K562 (cell line): Measurements from ENCODE around the gene NPAS2. TPM values are rescaled to one million over a fixed set of nuclear protein-coding genes. Genes with fewer than 3 reads are reported as not detected.
A peak's percentile ranks its signal among the peaks of the same experiment; 100 is the strongest.

Experiments used
- ATAC-seq: fragments of 200-7000 bp; cut with Tn5 transposase; 3 replicates; pipeline ENCODE4 v1.9.1; 2020; ENCODE audit warnings: moderate library complexity
- BruUV-seq: library from RNA; stranded (reverse); fragments of 400-500 nt; replicated peaks from 2 replicates; lab custom pipeline; 2021; lab: Mats Ljungman, UMichigan
- CTCF ChIA-PET: fragments of 300-600 bp; formaldehyde crosslinking; extraction: SDS; loops from one replicate; lab custom pipeline; 2021; ENCODE audit warnings: low intra/inter-chr PET ratio; lab: Yijun Ruan, JAX
- POLR2A ChIA-PET: fragments of 300-600, 350-650 bp; sonication (Branson Sonifier 250); formaldehyde crosslinking; extraction: SDS; loops from one replicate; lab custom pipeline; 2021; ENCODE audit warnings: antibody characterized with exemption, inconsistent platforms; lab: Yijun Ruan, JAX
- DNase-seq, 4 experiments: peaks; one replicate each; pipeline versions ENCODE4 v3.0.0 to v3.0.0-alpha.2; 2011 to 2018; ENCODE audit warnings: low spot score in 3 of 4, mixed read lengths in 3 of 4; ENCODE audit errors: extremely low read depth in 1 of 4
- FAIRE-seq: peaks from 2 replicates; lab custom pipeline; 2011; peaks lifted over from hg19 to GRCh38; lab: Jason Lieb, UNC
- H2AFZ ChIP-seq: 2 replicates; pipeline ENCODE4 v1.6.0; 2011; ENCODE audit warnings: low read depth, low read length, control low read depth, inconsistent platforms
- H3K27ac ChIP-seq: fragments of 200-600 bp; 3 replicates; pipeline ENCODE4 v1.8.0; 2011; ENCODE audit warnings: low read depth, mild to moderate bottlenecking, control low read depth, inconsistent platforms, low read length, moderate library complexity, mixed read lengths; ENCODE audit errors: extremely low read depth
- H3K27me3 ChIP-seq, 2 experiments: fragments of 300-600 bp in 1 of 2; 2 replicates in 1 of 2; 3 replicates in 1 of 2; pipeline versions ENCODE4 v1.6.0 to v1.8.0; 2011; ENCODE audit warnings: inconsistent platforms in 2 of 2, low read length in 2 of 2, mild to moderate bottlenecking in 1 of 2, mixed read lengths in 1 of 2, moderate library complexity in 1 of 2; ENCODE audit not compliant: control insufficient read depth in 2 of 2, insufficient read depth in 2 of 2
- H3K36me3 ChIP-seq: fragments of 300-600 bp; 3 replicates; pipeline ENCODE4 v1.8.0; 2011; ENCODE audit warnings: mild to moderate bottlenecking, low read length, inconsistent platforms; ENCODE audit not compliant: control insufficient read depth, insufficient read depth
- H3K4me1 ChIP-seq, 2 experiments: fragments of 200-600 bp in 1 of 2; replicated peaks in 1 of 2; 2 replicates in 1 of 2; 3 replicates in 1 of 2; pipeline versions ENCODE4 v1.5.1 to v1.8.0; 2011; ENCODE audit warnings: inconsistent platforms in 2 of 2, low read length in 2 of 2, mild to moderate bottlenecking in 1 of 2, mixed read lengths in 1 of 2, moderate library complexity in 1 of 2; ENCODE audit not compliant: control insufficient read depth in 2 of 2, insufficient read depth in 2 of 2
- H3K4me2 ChIP-seq: 2 replicates; pipeline ENCODE4 v1.6.1; 2011; ENCODE audit warnings: low read length, control low read depth, inconsistent platforms, mixed read lengths; ENCODE audit not compliant: insufficient read depth
- H3K4me3 ChIP-seq: fragments of 200-600 bp; sonication (generic), shearing (Covaris generic); 2 replicates; pipeline ENCODE4 v1.5.1; 2016; ENCODE audit warnings: control low read depth, inconsistent platforms
- H3K79me2 ChIP-seq: fragments of 200-600 bp; 3 replicates; pipeline ENCODE4 v1.8.0; 2011; ENCODE audit warnings: low read length, inconsistent platforms; ENCODE audit not compliant: control insufficient read depth, insufficient read depth
- H3K9ac ChIP-seq, 2 experiments: 2 replicates each; pipeline versions ENCODE4 v1.6.0 to v1.6.1; 2011; ENCODE audit warnings: low read depth in 2 of 2, low read length in 2 of 2, control low read depth in 1 of 2, inconsistent platforms in 1 of 2, mild to moderate bottlenecking in 1 of 2, mixed read lengths in 1 of 2; ENCODE audit not compliant: insufficient read depth in 1 of 2
- H3K9me1 ChIP-seq: one replicate; pipeline ENCODE4 v1.6.0; 2011; ENCODE audit warnings: inconsistent platforms, mild to moderate bottlenecking, low read length, moderate library complexity; ENCODE audit not compliant: control insufficient read depth, insufficient read depth
- H3K9me3 ChIP-seq: replicated peaks from 2 replicates; pipeline ENCODE4 v1.5.1; 2011; ENCODE audit warnings: low read depth, low read length, inconsistent platforms; ENCODE audit not compliant: control insufficient read depth, insufficient read depth
- H4K20me1 ChIP-seq: replicated peaks from 2 replicates; pipeline ENCODE4 v1.6.1; 2011; ENCODE audit warnings: low read length, inconsistent platforms, mixed read lengths; ENCODE audit not compliant: control insufficient read depth, insufficient read depth
- IFI16 ChIP-seq: fragments of 250-450 bp; sonication (Bioruptor Pico); IDR thresholded peaks from 2 replicates; pipeline ENCODE4 v2.1.2; 2022; ENCODE audit warnings: mild to moderate bottlenecking, inconsistent platforms
- KDM1A ChIP-seq, 2 experiments: fragments of 450-650 bp; IDR thresholded peaks; 2 replicates each; pipeline ENCODE4 v1.6.1; 2016; ENCODE audit warnings: mild to moderate bottlenecking in 2 of 2
- ZNF398 ChIP-seq: fragments of 250-450 bp; sonication (Bioruptor Pico); IDR thresholded peaks from 2 replicates; pipeline ENCODE4 v1.8.0; 2021; ENCODE audit warnings: moderate library complexity, mild to moderate bottlenecking, inconsistent platforms
- WGBS: fragments of 100-300 bp; shearing (Covaris generic); methylation state at CpG from one replicate; pipeline ENCODE4 v1.1.6; 2016; ENCODE audit warnings: low coverage, mixed read lengths; ENCODE audit not compliant: insufficient coverage; ENCODE audit errors: missing lambda C conversion rate; 5-methylcytosine and 5-hydroxymethylcytosine counted together
- in situ Hi-C: fragments of 300-500 bp; cut with MboI; formaldehyde crosslinking; loops from 4 replicates; pipeline ENCODE4 v1.15.0; 2018; ENCODE audit warnings: inconsistent platforms, mixed read lengths
- intact Hi-C: fragments of 100-400 bp; cut with micrococcal nuclease; formaldehyde crosslinking; loops from 2 replicates; pipeline ENCODE4 v1.14.2; 2022
- polyA plus RNA-seq, 8 experiments: library from polyadenylated mRNA; depleted of rRNA in 4 of 8; stranded (reverse) in 5 of 8; unstranded in 3 of 8; fragments of >200 nt; fragmentation: Nextera tagmentation in 2 of 8; fragmentation: Illumina TruSeq in 1 of 8; extraction: Ambion mirVana in 2 of 8; extraction: Trizol in 1 of 8; gene quantifications; 2 replicates each; pipeline versions ENCODE4 v1.2.1 to v1.2.3, GENCODE V29; 2011 to 2014; ENCODE audit warnings: inconsistent platforms in 1 of 8, missing spikeins in 1 of 8
- total RNA-seq, 7 experiments: library from RNA; depleted of rRNA in 6 of 7; stranded (reverse); fragments of >200 nt in 6 of 7; fragmentation: Illumina TruSeq in 2 of 7; extraction: Trizol in 2 of 7; gene quantifications; 2 replicates each; pipeline versions ENCODE4 v1.2.1 to v1.2.3, GENCODE V29; 2011 to 2021; ENCODE audit warnings: low replicate concordance in 1 of 7

NPAS2 gene
- total and polyA plus RNA-seq, 9 of the 15 experiments (the other 6 are each of a cell fraction or from before 2014, with no cell fraction given) = 0.06 to 0.29 (median 0.07) TPM; not detected in 5

- no peak overlapping the region for H3K4me3 ChIP-seq
- no TSS peak for BruUV-seq
- no peak overlapping the region for H3K27ac ChIP-seq
- intact Hi-C loops = no loop called here
- no peaks in the 10 kb centered on the region for H3K79me2 ChIP-seq
- peak overlapping the region in 1 of 2 experiments; percentile 58; a peak in 2 of 4 replicates for H3K9ac ChIP-seq
- no peak overlapping the region for H3K4me2 ChIP-seq
- ChIA-PET POLR2A (interaction anchor here (0.6 to 1.7 kb wide), 2 partner anchors 16 to 126 kb away, joined by 4 to 6 read pairs; no protein-coding TSS in a partner anchor), CTCF (no interaction called here)
- peaks cover 0 to 5% of the 10 kb centered on the region in 2 experiments; a peak in 1 of 5 replicates for H3K27me3 ChIP-seq
- in situ Hi-C loops = no loop called here
- TF ChIP-seq KDM1A (IDR thresholded peaks at IDR 0.05) (no peak), ZNF398 (CRISPR knock-in tag) (no peak), IFI16 (no peak)
- FAIRE-seq = no peak
- no peak for ATAC-seq
- no peaks in the 10 kb centered on the region for H3K36me3 ChIP-seq
- WGBS = 32% methylated on average over 10 of the region's 11 CpGs
- no peak for DNase-seq
- no peaks in the 10 kb centered on the region for H4K20me1 ChIP-seq
- peaks cover 10 to 11% of the 10 kb centered on the region in 2 experiments; a peak in 4 of 5 replicates for H3K4me1 ChIP-seq
- H3K9me1 ChIP-seq = no peaks in the 10 kb centered on the region
- H3K9me3 ChIP-seq = no peaks in the 10 kb centered on the region
- no peak overlapping the region for H2AFZ ChIP-seq
These were observed 67.2 kb downstream of the NPAS2 start for GRCh38 chr2:100887039-100887578.
